SU-DHL-6 (cell line): ENCODE data around the gene SNCA.

ENCODE experiments used
- H2AFZ ChIP-seq: fragments of 200-600 bp; sonication (generic); 2 replicates; pipeline ENCODE4 v1.6.1; 2014; ENCODE audit warnings: low read depth, mild to moderate bottlenecking, moderate library complexity, mixed read lengths, antibody characterized with exemption, low read length; ENCODE audit not compliant: severe bottlenecking
- H3F3A ChIP-seq: fragments of 200-600 bp; shearing (Covaris generic); 2 replicates; pipeline ENCODE4 v1.6.0; 2016; ENCODE audit warnings: antibody characterized with exemption, mild to moderate bottlenecking; ENCODE audit not compliant: insufficient read depth
- H3K27ac ChIP-seq: fragments of 200-600 bp; sonication (generic); 2 replicates; pipeline ENCODE4 v1.5.1; 2016; ENCODE audit warnings: low read depth, mild to moderate bottlenecking, low read length, moderate library complexity, mixed read lengths
- H3K27me3 ChIP-seq: fragments of 200-600 bp; sonication (generic), shearing (Covaris generic); 2 replicates; pipeline ENCODE4 v1.6.0; 2014; ENCODE audit warnings: mild to moderate bottlenecking, low read length
- H3K36me3 ChIP-seq: fragments of 200-600 bp; sonication (generic); 2 replicates; pipeline ENCODE4 v1.6.1; 2014; ENCODE audit warnings: mild to moderate bottlenecking, low read length, mixed read lengths
- H3K4me2 ChIP-seq: fragments of 300-600, 200-600 bp; shearing (Covaris generic), sonication (generic); 2 replicates; pipeline ENCODE4 v1.6.0; 2014; ENCODE audit warnings: low read length, low read depth, mild to moderate bottlenecking; ENCODE audit not compliant: poor library complexity, severe bottlenecking
- H3K4me3 ChIP-seq: fragments of 200-600 bp; sonication (generic); 2 replicates; pipeline ENCODE4 v1.5.1; 2014; ENCODE audit warnings: antibody characterized with exemption, low read length, mild to moderate bottlenecking, mixed read lengths; ENCODE audit not compliant: insufficient read depth, poor library complexity, severe bottlenecking
- H3K79me2 ChIP-seq: fragments of 200-600 bp; sonication (generic); 2 replicates; pipeline ENCODE4 v1.6.1; 2014; ENCODE audit warnings: mild to moderate bottlenecking, low read length, moderate library complexity; ENCODE audit not compliant: insufficient read depth
- H3K9ac ChIP-seq: fragments of 200-600 bp; sonication (generic); 2 replicates; pipeline ENCODE4 v1.7.0; 2014; ENCODE audit warnings: mild to moderate bottlenecking, low read length
- H3K9me2 ChIP-seq: fragments of 200-600 bp; sonication (generic); replicated peaks from 2 replicates; pipeline ENCODE4 v1.6.1; 2014; ENCODE audit warnings: low read length; ENCODE audit not compliant: insufficient read depth
- H3K9me3 ChIP-seq: fragments of 200-600 bp; sonication (generic); 2 replicates; pipeline ENCODE4 v1.6.1; 2014; ENCODE audit warnings: low read length, mixed read lengths; ENCODE audit not compliant: insufficient read depth
- H4K20me1 ChIP-seq: fragments of 200-600 bp; sonication (generic); 2 replicates; pipeline ENCODE4 v1.6.1; 2014; ENCODE audit warnings: low read depth, mild to moderate bottlenecking, antibody characterized with exemption, low read length, moderate library complexity, mixed read lengths
- EZH2phosphoT487 ChIP-seq: fragments of 200-600 bp; sonication (generic), shearing (Covaris generic); conservative IDR thresholded peaks from 2 replicates; pipeline ENCODE4 v1.6.1; 2018; ENCODE audit warnings: mild to moderate bottlenecking, antibody characterized with exemption, low read length, moderate library complexity, mixed read lengths
- TF ChIP-seq, protein P1 (sequence below): fragments of 200-600 bp; sonication (generic); IDR thresholded peaks from one replicate; pipeline ENCODE4 v1.5.1; 2017; ENCODE audit warnings: antibody characterized with exemption, mild to moderate bottlenecking, low read length, moderate library complexity; ENCODE audit not compliant: insufficient read depth, poor library complexity, severe bottlenecking

The SNCA gene

DNA sequence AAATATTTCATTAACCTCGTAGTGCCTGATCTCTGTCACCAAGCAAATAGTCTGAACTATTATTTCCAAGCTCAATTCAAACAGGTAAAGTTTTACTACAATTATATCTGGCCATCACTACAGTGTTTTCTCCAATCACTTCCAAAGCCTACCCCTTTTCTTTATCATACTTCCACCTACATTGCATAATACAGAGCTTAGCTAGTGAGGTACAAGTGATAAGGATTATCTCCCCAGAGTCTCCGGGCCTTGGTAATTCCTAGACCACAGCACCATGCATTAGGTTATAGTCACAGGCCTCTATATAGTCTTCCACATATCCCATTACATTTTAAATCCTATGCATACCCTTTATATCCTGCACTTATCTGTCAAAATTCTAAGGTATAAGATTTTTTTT is 154.2 kb downstream of the SNCA start:
- no peaks in the 10 kb centered on the region for H3K9me2 ChIP-seq
- no peaks in the 10 kb centered on the region for H3F3A ChIP-seq
- no peak overlapping the region for H2AFZ ChIP-seq
- no peaks in the 10 kb centered on the region for H3K36me3 ChIP-seq
- H3K9me3 ChIP-seq: no peaks in the 10 kb centered on the region
- no peaks in the 10 kb centered on the region for H3K27me3 ChIP-seq
- H3K9ac ChIP-seq: no peak overlapping the region
- H3K4me2 ChIP-seq: no peak overlapping the region
- H4K20me1 ChIP-seq: no peaks in the 10 kb centered on the region
- no peak overlapping the region for H3K27ac ChIP-seq
- TF ChIP-seq EZH2phosphoT487: no peak
- TF ChIP-seq, protein P1, sequence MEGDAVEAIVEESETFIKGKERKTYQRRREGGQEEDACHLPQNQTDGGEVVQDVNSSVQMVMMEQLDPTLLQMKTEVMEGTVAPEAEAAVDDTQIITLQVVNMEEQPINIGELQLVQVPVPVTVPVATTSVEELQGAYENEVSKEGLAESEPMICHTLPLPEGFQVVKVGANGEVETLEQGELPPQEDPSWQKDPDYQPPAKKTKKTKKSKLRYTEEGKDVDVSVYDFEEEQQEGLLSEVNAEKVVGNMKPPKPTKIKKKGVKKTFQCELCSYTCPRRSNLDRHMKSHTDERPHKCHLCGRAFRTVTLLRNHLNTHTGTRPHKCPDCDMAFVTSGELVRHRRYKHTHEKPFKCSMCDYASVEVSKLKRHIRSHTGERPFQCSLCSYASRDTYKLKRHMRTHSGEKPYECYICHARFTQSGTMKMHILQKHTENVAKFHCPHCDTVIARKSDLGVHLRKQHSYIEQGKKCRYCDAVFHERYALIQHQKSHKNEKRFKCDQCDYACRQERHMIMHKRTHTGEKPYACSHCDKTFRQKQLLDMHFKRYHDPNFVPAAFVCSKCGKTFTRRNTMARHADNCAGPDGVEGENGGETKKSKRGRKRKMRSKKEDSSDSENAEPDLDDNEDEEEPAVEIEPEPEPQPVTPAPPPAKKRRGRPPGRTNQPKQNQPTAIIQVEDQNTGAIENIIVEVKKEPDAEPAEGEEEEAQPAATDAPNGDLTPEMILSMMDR: no peak
- H3K4me3 ChIP-seq: no peak overlapping the region
- no peaks in the 10 kb centered on the region for H3K79me2 ChIP-seq

DNA sequence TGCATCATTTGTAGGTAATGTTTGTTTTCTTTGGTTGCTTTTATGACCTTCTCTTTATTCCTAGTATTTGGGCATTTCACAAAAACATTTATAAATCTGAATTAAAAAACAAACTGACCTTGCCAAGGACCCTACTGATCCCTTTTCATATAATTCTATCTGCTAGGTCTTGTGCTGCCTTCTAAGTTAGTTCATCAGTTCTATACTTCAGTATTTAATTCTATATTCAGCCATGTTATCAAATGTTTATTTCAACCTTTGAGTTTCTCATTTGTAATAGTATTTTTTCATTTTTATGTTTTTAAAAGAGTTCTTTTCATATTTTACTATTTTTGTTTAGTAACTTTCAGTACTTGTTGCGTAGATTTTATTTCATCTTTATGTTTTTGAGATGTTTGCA is 155.3 kb downstream of the SNCA start:
- Histone ChIP-seq H3K9me3 (no peaks in the 10 kb centered on the region), H3K9me2 (no peaks in the 10 kb centered on the region), H4K20me1 (no peaks in the 10 kb centered on the region), H3F3A (no peaks in the 10 kb centered on the region), H3K27me3 (no peaks in the 10 kb centered on the region), H3K4me3 (no peak overlapping the region), H2AFZ (no peak overlapping the region), H3K79me2 (no peaks in the 10 kb centered on the region), H3K4me2 (no peak overlapping the region), H3K9ac (no peak overlapping the region), H3K36me3 (no peaks in the 10 kb centered on the region), H3K27ac (no peak overlapping the region)
- no peak for TF ChIP-seq EZH2phosphoT487
- TF ChIP-seq, protein P1: no peak

DNA sequence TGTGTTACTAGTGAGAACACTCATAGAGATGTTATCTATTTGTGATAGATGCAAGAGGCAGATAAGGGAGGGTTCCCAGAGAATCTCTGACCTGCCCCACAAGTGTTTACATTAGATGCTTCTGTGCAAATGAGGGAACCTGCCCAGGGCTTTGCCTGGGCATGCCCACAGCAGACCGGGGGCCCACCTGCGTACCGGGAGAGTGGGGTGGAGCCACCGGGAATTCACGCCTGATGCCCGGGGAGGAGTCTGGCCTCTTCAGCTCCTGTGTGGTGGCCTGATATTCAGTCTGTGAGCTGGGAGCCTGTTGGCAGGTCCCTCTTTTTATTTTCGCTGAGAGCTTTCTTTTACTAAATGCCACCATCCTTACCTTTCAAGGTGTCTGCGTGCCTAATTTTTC is 155.7 kb downstream of the SNCA start:
- no peaks in the 10 kb centered on the region for H4K20me1 ChIP-seq
- no peaks in the 10 kb centered on the region for H3F3A ChIP-seq
- H2AFZ ChIP-seq: no peak overlapping the region
- H3K36me3 ChIP-seq: no peaks in the 10 kb centered on the region
- H3K9ac ChIP-seq: no peak overlapping the region
- no peaks in the 10 kb centered on the region for H3K79me2 ChIP-seq
- H3K9me2 ChIP-seq: no peaks in the 10 kb centered on the region
- TF ChIP-seq EZH2phosphoT487: no peak
- TF ChIP-seq, protein P1: no peak
- no peak overlapping the region for H3K4me3 ChIP-seq
- H3K27me3 ChIP-seq: no peaks in the 10 kb centered on the region
- no peak overlapping the region for H3K27ac ChIP-seq
- H3K9me3 ChIP-seq: no peaks in the 10 kb centered on the region
- no peak overlapping the region for H3K4me2 ChIP-seq
